HG02623 (cell line): ENCODE measurements around the gene ODAD3.

Experiments
- ATAC-seq: cut with Tn5 transposase; IDR thresholded peaks from one replicate; pipeline ENCODE4 v1.9.1; 2021; ENCODE audit warnings: moderate library complexity; ENCODE audit not compliant: unreplicated experiment

ODAD3 gene

DNA sequence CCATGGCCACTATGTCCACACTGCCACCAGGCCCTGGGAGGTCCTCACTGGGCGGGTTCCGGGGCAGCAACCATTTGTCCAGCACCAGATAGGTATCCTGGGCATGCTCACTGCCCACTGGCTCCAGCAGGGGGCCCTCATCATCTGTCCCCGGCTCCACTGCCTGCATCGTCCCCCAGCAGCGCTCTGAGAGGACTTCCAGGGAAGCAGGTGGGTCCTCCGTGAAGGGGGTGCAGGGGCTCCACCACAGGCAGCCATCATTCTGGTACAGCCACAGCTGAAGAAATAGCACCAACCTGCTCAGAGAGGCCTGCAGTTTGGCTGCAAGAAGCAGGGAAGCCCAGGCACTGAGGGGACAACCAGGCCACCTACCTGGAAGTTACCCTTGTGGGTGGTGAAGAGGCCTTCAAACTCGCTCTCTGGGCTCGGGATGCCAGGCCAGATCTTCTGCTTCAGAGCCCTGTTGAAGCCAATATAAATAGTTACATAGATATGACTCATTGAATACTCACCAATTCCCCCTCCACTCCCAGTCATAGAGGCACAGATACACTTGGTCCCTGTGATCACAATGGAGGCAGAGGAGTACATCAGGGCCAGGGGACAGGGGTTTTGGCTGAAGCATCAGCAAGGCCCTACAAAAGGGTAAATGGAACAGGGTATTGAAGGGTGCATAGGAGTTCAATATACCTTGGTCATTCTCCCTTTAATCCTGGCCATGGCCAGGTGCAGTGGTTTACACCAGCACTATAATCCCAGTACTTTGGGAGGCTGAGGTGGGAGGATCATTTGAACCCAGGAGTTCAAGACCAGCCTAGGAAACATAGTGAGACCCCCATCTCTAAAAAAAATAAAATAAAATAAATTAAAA lies 56.4 kb downstream of the ODAD3 start:
- ATAC-seq = no peak

DNA sequence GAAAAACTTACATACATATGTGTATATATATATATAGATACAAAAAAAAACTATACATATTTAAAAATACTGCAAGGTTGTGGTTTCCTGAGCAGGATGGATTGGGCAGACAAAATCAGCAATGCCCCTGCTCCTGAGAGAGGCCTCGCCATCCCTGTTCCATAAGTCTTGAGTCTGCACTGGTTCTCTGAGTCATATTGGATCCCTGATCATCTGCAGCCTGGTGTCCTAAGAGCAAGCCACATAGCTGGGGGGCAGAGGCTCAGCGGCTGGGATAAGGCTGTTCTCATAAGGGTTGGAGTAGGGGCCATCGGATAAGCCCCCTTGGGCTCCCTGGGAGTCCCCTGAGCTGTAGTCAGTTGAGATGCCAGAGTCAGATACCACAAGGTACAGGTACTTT lies 57.2 kb downstream of the ODAD3 start:
- ATAC-seq = no peak

DNA sequence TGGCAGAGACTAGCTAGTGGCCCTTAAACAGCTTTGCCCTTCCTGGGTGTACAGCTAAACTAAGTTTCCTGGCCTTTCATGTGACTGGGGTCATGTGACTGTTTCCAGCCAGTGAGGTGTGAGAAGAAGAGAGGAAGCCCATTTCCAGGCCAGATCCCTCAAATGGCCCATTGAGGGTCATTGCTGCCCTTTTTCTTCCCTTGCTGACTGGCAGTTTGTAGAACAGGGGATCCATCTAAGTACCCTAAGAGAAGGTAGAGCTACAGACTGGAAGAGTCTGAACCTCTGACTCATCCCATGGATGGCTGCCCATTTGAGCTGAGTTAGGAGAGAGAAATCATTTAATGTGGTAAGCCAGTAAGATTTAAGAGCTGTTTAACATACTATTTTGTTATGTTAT lies 57.7 kb downstream of the ODAD3 start:
- ATAC-seq = no peak

DNA sequence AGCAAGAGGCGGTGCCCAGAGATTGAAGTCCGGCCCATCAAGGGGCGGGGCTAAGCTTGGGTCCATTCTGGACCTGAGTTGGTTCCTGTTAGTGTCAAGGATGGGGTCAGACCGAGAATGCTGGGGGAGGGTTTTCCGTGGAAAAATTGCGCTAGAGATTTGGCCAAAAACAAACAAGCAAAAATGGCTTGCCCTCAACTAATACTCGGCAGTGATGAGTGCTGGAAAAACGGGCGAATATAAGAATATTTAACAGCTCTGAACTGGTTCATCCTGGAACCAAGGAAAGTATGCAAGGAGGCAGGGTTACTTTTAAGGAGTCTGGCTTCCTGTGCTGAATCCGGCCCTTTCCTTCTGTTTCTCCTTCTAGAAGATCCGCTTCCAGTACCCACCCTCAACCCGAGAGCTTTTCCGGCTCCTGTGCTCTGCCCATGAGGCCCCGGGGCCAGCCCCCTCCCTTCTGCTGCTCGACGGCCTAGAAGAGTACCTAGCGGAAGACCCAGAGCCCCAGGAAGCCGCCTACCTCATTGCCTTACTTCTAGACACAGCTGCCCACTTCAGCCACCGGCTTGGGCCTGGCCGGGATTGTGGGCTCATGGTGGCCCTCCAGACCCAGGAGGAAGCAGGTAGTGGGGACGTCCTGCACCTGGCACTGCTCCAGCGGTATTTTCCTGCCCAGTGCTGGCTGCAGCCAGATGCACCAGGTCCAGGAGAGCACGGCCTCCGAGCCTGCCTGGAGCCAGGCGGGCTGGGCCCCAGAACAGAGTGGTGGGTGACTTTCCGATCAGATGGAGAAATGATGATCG lies 59.6 kb downstream of the ODAD3 start:
- ATAC-seq = no peak

DNA sequence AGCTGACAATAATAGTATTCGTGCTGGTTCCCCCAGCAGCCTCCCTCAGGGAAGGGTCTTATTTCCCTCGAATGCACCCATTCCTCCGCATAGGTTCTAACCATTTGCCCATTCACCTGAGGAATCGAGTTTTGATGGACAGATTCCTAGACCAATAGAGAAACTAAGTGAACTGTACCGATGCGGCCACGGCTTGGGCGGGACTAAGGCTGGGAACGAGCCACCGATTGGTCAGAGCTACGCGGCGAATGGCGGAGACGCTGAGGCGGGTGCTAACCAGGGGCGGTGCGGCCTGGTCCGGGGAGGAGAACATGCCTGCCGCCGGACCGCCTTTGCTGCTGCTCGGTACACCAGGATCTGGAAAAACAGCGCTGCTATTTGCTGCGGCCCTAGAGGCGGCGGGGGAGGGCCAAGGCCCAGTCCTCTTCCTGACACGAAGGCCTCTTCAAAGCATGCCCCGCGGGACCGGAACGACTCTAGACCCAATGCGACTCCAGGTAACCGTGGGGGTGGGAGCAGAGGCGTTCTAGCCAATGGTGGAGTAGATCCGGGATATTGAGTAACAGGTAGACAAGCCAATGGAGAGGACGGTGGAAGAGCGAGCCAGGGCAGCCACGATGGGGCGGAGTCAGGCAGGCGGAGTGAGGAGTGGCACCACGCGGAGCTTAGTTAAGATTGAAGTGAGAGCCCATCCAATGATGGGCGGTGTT lies 60.3 kb downstream of the ODAD3 start, which contains the start of gene SWSAP1:
Gene SWSAP1 (plus strand): TSS at position 234 of the 710 bp plus-strand sequence. CDS start 15 bp downstream, at position 249.
- ATAC-seq = peak; percentile 74

DNA sequence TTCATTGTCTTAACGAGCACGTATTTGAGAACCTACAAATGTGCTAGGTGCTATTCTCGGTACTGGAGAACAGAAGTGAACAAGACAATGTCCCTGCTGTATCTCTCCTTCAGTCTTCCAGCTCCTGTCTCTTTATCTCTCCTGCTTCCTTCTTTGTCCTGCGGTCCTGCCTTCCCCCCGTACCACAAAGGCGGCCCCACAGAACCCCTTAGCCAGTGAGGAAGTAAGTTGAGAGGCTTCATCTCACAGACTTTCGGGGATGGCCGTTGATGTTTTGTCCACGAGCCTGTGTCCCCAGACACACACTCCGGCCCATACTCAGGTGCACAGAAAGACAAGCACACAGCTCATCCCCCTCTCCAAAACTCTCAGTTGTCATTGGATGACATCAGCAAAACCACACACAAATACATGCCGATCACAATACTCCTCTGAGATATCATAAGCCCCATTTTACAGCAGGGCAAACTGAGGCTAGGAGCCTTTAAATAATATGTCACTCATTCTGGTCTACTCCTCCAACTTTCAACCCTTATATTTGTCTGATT lies 61.0 kb downstream of the ODAD3 start:
- ATAC-seq = no peak

DNA sequence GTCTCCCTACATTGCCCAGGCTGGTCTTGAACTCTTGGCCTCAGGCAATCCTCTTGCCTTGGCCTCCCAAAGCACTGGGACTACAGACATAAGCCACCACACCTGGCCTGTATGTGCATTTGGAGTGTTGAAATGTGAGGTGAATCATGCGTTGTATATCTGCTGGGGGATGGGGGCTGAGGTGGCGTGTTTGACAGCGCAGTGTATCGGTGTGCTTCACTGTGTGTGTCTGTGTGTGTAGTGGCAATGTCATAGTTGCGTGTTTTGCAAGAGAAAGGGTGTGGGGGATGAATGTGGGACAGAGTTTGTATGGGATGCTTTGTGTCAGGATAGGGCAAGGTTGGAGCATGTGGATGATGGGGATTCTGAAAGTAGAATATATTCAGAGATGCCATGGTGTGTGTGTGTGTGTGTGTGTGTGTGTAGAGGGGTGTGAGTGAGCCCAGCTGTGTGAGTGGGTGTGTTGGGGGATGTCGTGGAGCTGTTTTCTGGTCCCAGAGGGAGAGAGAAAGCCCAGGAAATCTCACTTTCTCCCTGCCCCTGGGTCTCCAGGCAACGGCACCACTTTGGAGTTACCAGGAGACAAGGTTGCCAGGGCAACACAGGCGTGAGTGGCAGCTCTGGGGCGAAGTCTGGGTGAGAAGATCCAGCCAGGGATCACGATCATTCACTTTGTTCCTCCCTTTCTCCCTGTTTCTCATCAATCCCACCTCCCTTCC lies 61.6 kb downstream of the ODAD3 start:
- no peak for ATAC-seq

DNA sequence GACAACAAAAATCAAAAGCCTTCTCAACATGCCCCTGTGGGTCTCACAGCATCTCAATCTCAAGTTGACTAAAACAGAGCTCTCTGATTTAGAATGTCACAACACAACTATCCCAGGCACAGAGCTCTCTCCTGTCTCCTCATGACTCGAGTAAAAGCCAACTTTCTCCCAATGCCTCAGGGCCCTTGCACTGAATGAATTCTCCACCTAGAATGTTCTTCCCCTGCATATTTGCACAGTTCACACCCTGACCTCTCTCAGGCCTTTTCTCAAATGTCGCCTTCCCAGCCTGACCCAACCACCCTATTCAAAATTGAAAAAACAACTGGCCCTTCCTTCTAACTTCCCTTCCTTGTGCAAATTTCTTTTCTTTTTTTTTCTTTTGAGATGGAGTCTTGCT lies 64.2 kb downstream of the ODAD3 start:
- ATAC-seq = no peak
